SU-DHL-6 (cell line): ENCODE measurements around the gene RFLNA.

Experiments used
- H2AFZ ChIP-seq: fragments of 200-600 bp; sonication (generic); 2 replicates; pipeline ENCODE4 v1.6.1; 2014; ENCODE audit warnings: low read depth, mild to moderate bottlenecking, moderate library complexity, mixed read lengths, antibody characterized with exemption, low read length; ENCODE audit not compliant: severe bottlenecking
- H3F3A ChIP-seq: fragments of 200-600 bp; shearing (Covaris generic); 2 replicates; pipeline ENCODE4 v1.6.0; 2016; ENCODE audit warnings: antibody characterized with exemption, mild to moderate bottlenecking; ENCODE audit not compliant: insufficient read depth
- H3K27ac ChIP-seq: fragments of 200-600 bp; sonication (generic); 2 replicates; pipeline ENCODE4 v1.5.1; 2016; ENCODE audit warnings: low read depth, mild to moderate bottlenecking, low read length, moderate library complexity, mixed read lengths
- H3K27me3 ChIP-seq: fragments of 200-600 bp; sonication (generic), shearing (Covaris generic); 2 replicates; pipeline ENCODE4 v1.6.0; 2014; ENCODE audit warnings: mild to moderate bottlenecking, low read length
- H3K36me3 ChIP-seq: fragments of 200-600 bp; sonication (generic); 2 replicates; pipeline ENCODE4 v1.6.1; 2014; ENCODE audit warnings: mild to moderate bottlenecking, low read length, mixed read lengths
- H3K4me2 ChIP-seq: fragments of 300-600, 200-600 bp; shearing (Covaris generic), sonication (generic); 2 replicates; pipeline ENCODE4 v1.6.0; 2014; ENCODE audit warnings: low read length, low read depth, mild to moderate bottlenecking; ENCODE audit not compliant: poor library complexity, severe bottlenecking
- H3K4me3 ChIP-seq: fragments of 200-600 bp; sonication (generic); 2 replicates; pipeline ENCODE4 v1.5.1; 2014; ENCODE audit warnings: antibody characterized with exemption, low read length, mild to moderate bottlenecking, mixed read lengths; ENCODE audit not compliant: insufficient read depth, poor library complexity, severe bottlenecking
- H3K79me2 ChIP-seq: fragments of 200-600 bp; sonication (generic); 2 replicates; pipeline ENCODE4 v1.6.1; 2014; ENCODE audit warnings: mild to moderate bottlenecking, low read length, moderate library complexity; ENCODE audit not compliant: insufficient read depth
- H3K9ac ChIP-seq: fragments of 200-600 bp; sonication (generic); 2 replicates; pipeline ENCODE4 v1.7.0; 2014; ENCODE audit warnings: mild to moderate bottlenecking, low read length
- H3K9me2 ChIP-seq: fragments of 200-600 bp; sonication (generic); replicated peaks from 2 replicates; pipeline ENCODE4 v1.6.1; 2014; ENCODE audit warnings: low read length; ENCODE audit not compliant: insufficient read depth
- H3K9me3 ChIP-seq: fragments of 200-600 bp; sonication (generic); 2 replicates; pipeline ENCODE4 v1.6.1; 2014; ENCODE audit warnings: low read length, mixed read lengths; ENCODE audit not compliant: insufficient read depth
- H4K20me1 ChIP-seq: fragments of 200-600 bp; sonication (generic); 2 replicates; pipeline ENCODE4 v1.6.1; 2014; ENCODE audit warnings: low read depth, mild to moderate bottlenecking, antibody characterized with exemption, low read length, moderate library complexity, mixed read lengths
- CTCF ChIP-seq: fragments of 200-600 bp; sonication (generic); IDR thresholded peaks from one replicate; pipeline ENCODE4 v1.5.1; 2017; ENCODE audit warnings: antibody characterized with exemption, mild to moderate bottlenecking, low read length, moderate library complexity; ENCODE audit not compliant: insufficient read depth, poor library complexity, severe bottlenecking
- EZH2phosphoT487 ChIP-seq: fragments of 200-600 bp; sonication (generic), shearing (Covaris generic); conservative IDR thresholded peaks from 2 replicates; pipeline ENCODE4 v1.6.1; 2018; ENCODE audit warnings: mild to moderate bottlenecking, antibody characterized with exemption, low read length, moderate library complexity, mixed read lengths

The RFLNA gene

GRCh38 chr12:124315372-124316044 lies 20.6 kb downstream of the RFLNA start:
- no peaks in the 10 kb centered on the region for H4K20me1 ChIP-seq
- H3K27me3 ChIP-seq: no peaks in the 10 kb centered on the region
- H3K9ac ChIP-seq: no peak overlapping the region
- no peak for TF ChIP-seq EZH2phosphoT487
- TF ChIP-seq CTCF: no peak
- H3K27ac ChIP-seq: no peak overlapping the region
- no peak overlapping the region for H3K4me3 ChIP-seq
- no peaks in the 10 kb centered on the region for H3K9me3 ChIP-seq
- no peaks in the 10 kb centered on the region for H3K79me2 ChIP-seq
- H2AFZ ChIP-seq: no peak overlapping the region
- H3K36me3 ChIP-seq: no peaks in the 10 kb centered on the region
- H3K9me2 ChIP-seq: no peaks in the 10 kb centered on the region
- H3F3A ChIP-seq: no peaks in the 10 kb centered on the region
- no peak overlapping the region for H3K4me2 ChIP-seq

GRCh38 chr12:124316257-124316900 lies 21.5 kb downstream of the RFLNA start:
- H3K4me2 ChIP-seq: no peak overlapping the region
- TF ChIP-seq EZH2phosphoT487 (no peak), CTCF (no peak)
- H3K4me3 ChIP-seq: no peak overlapping the region
- H3F3A ChIP-seq: no peaks in the 10 kb centered on the region
- no peaks in the 10 kb centered on the region for H3K27me3 ChIP-seq
- H3K36me3 ChIP-seq: no peaks in the 10 kb centered on the region
- no peaks in the 10 kb centered on the region for H3K9me3 ChIP-seq
- H3K79me2 ChIP-seq: no peaks in the 10 kb centered on the region
- H3K9ac ChIP-seq: no peak overlapping the region
- H3K27ac ChIP-seq: no peak overlapping the region
- H2AFZ ChIP-seq: no peak overlapping the region
- H4K20me1 ChIP-seq: no peaks in the 10 kb centered on the region
- no peaks in the 10 kb centered on the region for H3K9me2 ChIP-seq

DNA sequence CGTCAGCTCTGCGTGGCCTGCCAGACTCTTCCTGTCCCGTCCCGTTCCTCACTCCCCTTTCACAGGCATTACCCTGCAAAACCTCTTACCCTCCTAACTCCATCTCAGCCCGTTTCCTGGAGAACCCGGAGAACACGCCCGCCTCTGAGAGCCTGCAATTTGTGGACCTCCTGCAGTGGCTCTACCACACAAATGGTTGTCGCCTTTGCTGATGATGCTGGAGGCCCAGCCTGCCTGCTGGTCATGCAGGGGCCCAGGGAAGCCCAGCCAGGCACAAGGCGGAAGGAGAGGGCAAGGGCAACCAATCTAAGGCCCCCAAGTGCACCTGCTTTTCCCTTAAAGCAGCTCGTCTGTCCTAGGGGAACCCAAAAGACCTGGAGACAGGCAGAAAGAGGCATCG lies 22.5 kb downstream of the RFLNA start:
- Histone ChIP-seq H3K4me3 (no peak overlapping the region), H4K20me1 (no peaks in the 10 kb centered on the region), H3K4me2 (no peak overlapping the region), H2AFZ (no peak overlapping the region), H3K9ac (no peak overlapping the region), H3K27ac (no peak overlapping the region), H3K27me3 (no peaks in the 10 kb centered on the region), H3K9me3 (no peaks in the 10 kb centered on the region), H3K79me2 (no peaks in the 10 kb centered on the region), H3K36me3 (no peaks in the 10 kb centered on the region), H3K9me2 (no peaks in the 10 kb centered on the region), H3F3A (no peaks in the 10 kb centered on the region)
- no peak for TF ChIP-seq CTCF
- no peak for TF ChIP-seq EZH2phosphoT487
